Natural killer cell (primary cell): Measurements from ENCODE around the gene NONO. TPM values are rescaled to one million over a fixed set of nuclear protein-coding genes. Genes with fewer than 3 reads are reported as not detected.
"Not testable (repeated sequence)": the region's sequence is repeated elsewhere in the genome, so short reads cannot be mapped to it uniquely, and the experiment has no call there.

Source experiments
- ATAC-seq, 3 donors: fragments of 150-1000 bp in 2 of 3; fragments of 200-7000 bp in 1 of 3; cut with Tn5 transposase; 1 replicate in 1 of 3; 2 replicates in 2 of 3; pipeline ENCODE4 v1.10.0; 2021; ENCODE audit warnings: mild to moderate bottlenecking in 2 of 3, moderate library complexity in 2 of 3
- DNase-seq, 2 donors: peaks; one replicate each; pipeline versions ENCODE4 v3.0.0 to v3.0.0-alpha.2; 2013 to 2021; ENCODE audit warnings: mixed read lengths in 1 of 2
- H3K27ac ChIP-seq: one replicate; pipeline ENCODE4 v1.5.1; 2013; ENCODE audit warnings: mild to moderate bottlenecking, low read length
- H3K27me3 ChIP-seq: one replicate; pipeline ENCODE4 v1.6.1; 2013; ENCODE audit warnings: low read length; ENCODE audit not compliant: control insufficient read depth, insufficient read depth
- H3K36me3 ChIP-seq: one replicate; pipeline ENCODE4 v1.6.1; 2013; ENCODE audit warnings: low read length; ENCODE audit not compliant: control insufficient read depth, insufficient read depth
- H3K4me1 ChIP-seq: one replicate; pipeline ENCODE4 v1.6.1; 2013; ENCODE audit warnings: low read length; ENCODE audit not compliant: control insufficient read depth, insufficient read depth
- H3K4me3 ChIP-seq: one replicate; pipeline ENCODE4 v1.5.1; 2013; ENCODE audit warnings: low read length
- H3K9me3 ChIP-seq: one replicate; pipeline ENCODE4 v1.6.1; 2013; ENCODE audit warnings: low read length; ENCODE audit not compliant: control insufficient read depth, insufficient read depth
- H3K27ac Mint-ChIP-seq, 2 donors: one replicate each; pipeline ENCODE4 v1.8.0; 2022; ENCODE audit warnings: mild to moderate bottlenecking in 2 of 2, mixed read lengths in 2 of 2, moderate library complexity in 1 of 2
- H3K27me3 Mint-ChIP-seq, 2 donors: one replicate each; pipeline ENCODE4 v1.8.0; 2022; ENCODE audit warnings: low read depth in 2 of 2, mixed read lengths in 2 of 2
- H3K36me3 Mint-ChIP-seq: one replicate; pipeline ENCODE4 v1.8.0; 2022; ENCODE audit warnings: mixed read lengths
- H3K4me1 Mint-ChIP-seq, 2 donors: one replicate each; pipeline ENCODE4 v1.8.0; 2022; ENCODE audit warnings: mixed read lengths in 2 of 2
- H3K4me3 Mint-ChIP-seq: one replicate; pipeline ENCODE4 v1.8.0; 2022; ENCODE audit warnings: mild to moderate bottlenecking, moderate library complexity, mixed read lengths
- H3K9me3 Mint-ChIP-seq, 2 donors: one replicate each; pipeline ENCODE4 v1.8.0; 2022; ENCODE audit warnings: mixed read lengths in 2 of 2
- CTCF ChIP-seq: fragments of 200-600 bp; IDR thresholded peaks from one replicate; pipeline ENCODE4 v1.8.0; 2022; ENCODE audit warnings: antibody characterized with exemption
- WGBS: methylation state at CpG from one replicate; pipeline ENCODE4 v1.1.7; 2013; ENCODE audit warnings: missing lambda C conversion rate; ENCODE audit not compliant: insufficient coverage; 5-methylcytosine and 5-hydroxymethylcytosine counted together
- intact Hi-C: fragments of 100-400 bp; cut with micrococcal nuclease; formaldehyde crosslinking; loops from one replicate; pipeline ENCODE4 v1.14.2; 2022
- total RNA-seq, 4 donors: library from RNA; stranded (reverse); fragments of 120-200 nt in 1 of 4; gene quantifications; one replicate each; pipeline versions ENCODE4 v1.2.3 to v1.2.4, GENCODE V29; 2013 to 2022

The NONO gene
- total RNA-seq, 3 donors from 2014 or later (not counting 1 experiment from before 2014, with no cell fraction given): 370 to 454 (median 439) TPM

DNA sequence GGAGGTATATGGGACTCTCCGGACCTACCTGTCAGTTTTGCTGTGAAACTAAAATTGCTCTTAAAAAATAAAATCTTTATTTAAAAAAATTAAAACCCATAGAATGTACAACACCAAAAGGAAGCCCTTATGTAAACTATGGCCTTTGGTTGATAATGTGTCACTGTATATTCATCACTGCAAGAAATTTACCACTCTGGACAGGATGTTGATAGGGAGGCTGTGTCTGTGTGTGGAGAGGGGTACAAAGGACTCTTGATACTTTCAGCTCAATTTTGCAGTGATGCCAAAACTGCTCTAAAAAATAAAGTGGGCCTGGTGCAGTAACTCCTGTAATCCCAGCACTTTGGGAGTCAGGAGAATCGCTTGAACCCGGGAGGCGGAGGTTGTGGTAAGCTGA lies 26.6 kb upstream of the NONO start:
- Histone ChIP-seq H3K4me1 (peaks cover 19% of the 10 kb centered on the region), H3K9me3 (no peaks in the 10 kb centered on the region), H3K36me3 (no peaks in the 10 kb centered on the region), H3K27ac (no peak overlapping the region), H3K4me3 (no peak overlapping the region), H3K27me3 (no peaks in the 10 kb centered on the region)
- no peak overlapping the region for H3K4me3 Mint-ChIP-seq
- H3K27me3 Mint-ChIP-seq: no peaks in the 10 kb centered on the region
- no peaks in the 10 kb centered on the region for H3K9me3 Mint-ChIP-seq
- ATAC-seq: no peak
- TF ChIP-seq CTCF: no peak
- intact Hi-C loops: loop anchor here (10.0 kb wide), 1 partner anchor 1048 kb away; the partner anchor contains the start of gene CITED1
- no CpG with 5 or more reads among the region's 4 CpGs for WGBS
- peaks cover 12 to 22% of the 10 kb centered on the region in 2 donors for H3K4me1 Mint-ChIP-seq
- H3K36me3 Mint-ChIP-seq: no peaks in the 10 kb centered on the region
- H3K27ac Mint-ChIP-seq: no peak overlapping the region
- no peak for DNase-seq

- intact Hi-C loops, H3K27ac Mint-ChIP-seq, ATAC-seq, H3K27me3 Mint-ChIP-seq, H3K4me3 Mint-ChIP-seq, H3K36me3 ChIP-seq, H3K9me3 Mint-ChIP-seq, H3K27ac ChIP-seq, H3K4me1 ChIP-seq, DNase-seq, H3K4me3 ChIP-seq, H3K9me3 ChIP-seq, H3K36me3 Mint-ChIP-seq, H3K4me1 Mint-ChIP-seq, H3K27me3 ChIP-seq: not testable (repeated sequence)
These were observed 14.8 kb upstream of the NONO start for GRCh38 chrX:71268624-71269023.

DNA sequence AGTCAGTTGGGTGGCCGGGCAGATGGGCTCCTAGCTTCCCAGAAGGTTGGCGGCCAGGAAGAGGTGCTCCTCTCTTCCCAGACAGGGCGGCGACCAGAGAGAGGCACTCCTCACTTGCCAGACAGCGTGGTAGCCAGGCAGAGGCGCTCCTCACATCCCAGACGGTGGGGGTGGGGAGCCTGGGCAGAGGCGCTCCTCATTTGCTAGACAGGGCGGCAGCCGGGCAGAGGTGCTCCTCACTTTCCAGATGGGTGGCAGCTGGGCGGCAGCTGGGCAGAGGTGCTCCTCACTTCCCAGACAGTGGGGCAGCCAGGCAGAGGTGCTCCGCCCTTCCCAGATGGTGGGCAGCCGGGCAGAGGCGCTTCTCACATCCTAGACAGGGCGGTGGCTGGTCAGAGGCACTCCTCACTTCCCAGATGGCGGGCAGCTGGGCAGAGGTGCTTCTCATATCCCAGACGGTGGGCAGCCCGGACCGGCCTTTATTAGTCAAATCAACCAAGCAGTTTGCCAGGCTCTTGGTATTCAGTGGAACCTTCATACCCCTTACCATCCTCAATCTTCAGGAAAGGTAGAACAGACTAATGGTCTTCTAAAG lies 13.5 kb upstream of the NONO start:
- 97% methylated on average over 19 of the region's 19 CpGs for WGBS
- intact Hi-C loops: no loop called here
- no peaks in the 10 kb centered on the region for H3K4me1 ChIP-seq
- no peaks in the 10 kb centered on the region for H3K9me3 ChIP-seq
- no peak overlapping the region for H3K4me3 ChIP-seq
- Mint-ChIP-seq H3K9me3 (no peaks in the 10 kb centered on the region), H3K4me3 (no peak overlapping the region), H3K27me3 (no peaks in the 10 kb centered on the region), H3K36me3 (no peaks in the 10 kb centered on the region), H3K4me1 (no peaks in the 10 kb centered on the region), H3K27ac (no peak overlapping the region)
- no peaks in the 10 kb centered on the region for H3K36me3 ChIP-seq
- TF ChIP-seq CTCF: no peak
- DNase-seq: no peak
- ATAC-seq: no peak
- H3K27me3 ChIP-seq: no peaks in the 10 kb centered on the region
- no peak overlapping the region for H3K27ac ChIP-seq

- H3K4me1 Mint-ChIP-seq, H3K4me3 Mint-ChIP-seq, H3K27ac Mint-ChIP-seq, H3K27me3 ChIP-seq, H3K4me1 ChIP-seq, H3K4me3 ChIP-seq, DNase-seq, H3K9me3 ChIP-seq, intact Hi-C loops, H3K9me3 Mint-ChIP-seq, ATAC-seq, H3K36me3 ChIP-seq, H3K27me3 Mint-ChIP-seq, H3K36me3 Mint-ChIP-seq, H3K27ac ChIP-seq: not testable (repeated sequence)
- WGBS: 100% methylated on average over 1 of the region's 2 CpGs
These were observed 11.1 kb upstream of the NONO start for GRCh38 chrX:71272313-71272712.

DNA sequence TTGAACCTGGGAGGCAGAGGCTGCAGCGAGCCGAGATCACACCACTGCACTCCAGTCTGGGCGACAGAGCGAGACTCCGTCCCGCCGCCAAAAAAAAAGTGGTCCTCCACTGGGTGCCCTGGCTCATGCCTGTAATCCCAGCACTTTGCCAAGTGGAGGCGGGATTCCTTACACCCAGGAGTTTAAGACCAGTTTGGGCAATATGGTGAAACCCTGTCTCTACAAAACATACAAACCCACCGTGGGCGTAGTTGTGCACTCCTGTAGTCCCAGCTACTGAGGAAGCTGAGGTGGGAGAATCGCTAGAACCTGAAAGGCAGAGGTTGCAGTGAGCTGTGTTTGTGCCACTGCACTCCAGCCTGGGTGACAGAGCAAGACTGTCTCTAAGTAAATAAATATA lies 2.1 kb upstream of the NONO start:
- H3K27me3 Mint-ChIP-seq, H3K27me3 ChIP-seq, H3K27ac Mint-ChIP-seq, H3K36me3 Mint-ChIP-seq, H3K36me3 ChIP-seq, ATAC-seq, H3K27ac ChIP-seq, intact Hi-C loops, H3K9me3 Mint-ChIP-seq, DNase-seq, H3K9me3 ChIP-seq, H3K4me3 Mint-ChIP-seq, H3K4me3 ChIP-seq: not testable (repeated sequence)
- peaks cover 10% of the 10 kb centered on the region for H3K4me1 ChIP-seq
- 99% methylated on average over 8 of the region's 11 CpGs for WGBS
- peaks cover 8 to 17% of the 10 kb centered on the region in 2 donors for H3K4me1 Mint-ChIP-seq
